CD14-positive monocyte (primary cell): ENCODE data around the gene NDST3. TPM values are rescaled to one million over a fixed set of nuclear protein-coding genes. Genes with fewer than 3 reads are reported as not detected.

Experiments
- DNase-seq, 3 donors: peaks; one replicate each; pipeline ENCODE4 v3.0.0-alpha.2; 2011 to 2022
- H2AFZ ChIP-seq: 2 replicates; pipeline ENCODE4 v1.6.0; 2012; ENCODE audit warnings: mild to moderate bottlenecking, low read depth, low read length, inconsistent platforms; ENCODE audit not compliant: insufficient read depth, poor library complexity, severe bottlenecking
- H3K27ac ChIP-seq, 2 donors: 1 replicate in 1 of 2; 2 replicates in 1 of 2; pipeline ENCODE4 v1.5.1; 2012 to 2013; ENCODE audit warnings: low read length in 2 of 2, control low read depth in 1 of 2, inconsistent platforms in 1 of 2, low read depth in 1 of 2, mild to moderate bottlenecking in 1 of 2
- H3K27me3 ChIP-seq, 2 donors: one replicate each; pipeline versions ENCODE4 v1.6.0 to v1.6.1; 2011 to 2013; ENCODE audit warnings: low read length in 2 of 2; ENCODE audit not compliant: control insufficient read depth in 2 of 2, insufficient read depth in 2 of 2
- H3K36me3 ChIP-seq, 2 donors: replicated peaks in 1 of 2; 1 replicate in 1 of 2; 2 replicates in 1 of 2; pipeline versions ENCODE4 v1.5.1 to v1.6.1; 2012 to 2013; ENCODE audit warnings: low read length in 2 of 2, control low read depth in 1 of 2, inconsistent platforms in 1 of 2, mild to moderate bottlenecking in 1 of 2; ENCODE audit not compliant: insufficient read depth in 2 of 2, control insufficient read depth in 1 of 2
- H3K4me1 ChIP-seq, 2 donors: 1 replicate in 1 of 2; 2 replicates in 1 of 2; pipeline versions ENCODE4 v1.5.1 to v1.6.1; 2012 to 2013; ENCODE audit warnings: low read length in 2 of 2, control low read depth in 1 of 2, inconsistent platforms in 1 of 2, mild to moderate bottlenecking in 1 of 2, moderate library complexity in 1 of 2; ENCODE audit not compliant: insufficient read depth in 2 of 2, control insufficient read depth in 1 of 2
- H3K4me2 ChIP-seq: replicated peaks from 2 replicates; pipeline ENCODE3; 2012; ENCODE audit warnings: low read length, moderate library complexity, mild to moderate bottlenecking; ENCODE audit not compliant: poor library complexity, severe bottlenecking; ENCODE audit errors: extremely low read depth
- H3K4me3 ChIP-seq, 3 experiments: fragments of 200-600 bp in 1 of 3; sonication (generic) in 1 of 3; replicated peaks in 1 of 3; 1 replicate in 2 of 3; 2 replicates in 1 of 3; pipeline ENCODE4 v1.5.1; 2011 to 2013; ENCODE audit warnings: low read length in 3 of 3, mild to moderate bottlenecking in 3 of 3, control low read depth in 2 of 3, low read depth in 2 of 3, inconsistent platforms in 1 of 3, moderate library complexity in 1 of 3
- H3K79me2 ChIP-seq: 2 replicates; pipeline ENCODE4 v1.6.0; 2012; ENCODE audit warnings: mild to moderate bottlenecking, control low read depth, inconsistent platforms, low read length, moderate library complexity; ENCODE audit not compliant: insufficient read depth
- H3K9ac ChIP-seq: 2 replicates; pipeline ENCODE4 v1.6.0; 2017; ENCODE audit warnings: low read length, mild to moderate bottlenecking; ENCODE audit not compliant: insufficient read depth, poor library complexity, severe bottlenecking
- H3K9me3 ChIP-seq, 2 donors: replicated peaks in 1 of 2; 1 replicate in 1 of 2; 2 replicates in 1 of 2; pipeline versions ENCODE4 v1.5.1 to v1.6.1; 2012 to 2013; ENCODE audit warnings: low read length in 2 of 2, control low read depth in 1 of 2; ENCODE audit not compliant: control insufficient read depth in 1 of 2, insufficient read depth in 1 of 2
- H4K20me1 ChIP-seq: 2 replicates; pipeline ENCODE4 v1.6.0; 2012; ENCODE audit warnings: mild to moderate bottlenecking, low read length, control low read depth, moderate library complexity; ENCODE audit not compliant: insufficient read depth
- H3K27ac Mint-ChIP-seq, 7 donors: one replicate each; pipeline ENCODE4 v1.8.0; 2020; ENCODE audit warnings: mild to moderate bottlenecking in 7 of 7, mixed read lengths in 7 of 7, moderate library complexity in 6 of 7, inconsistent platforms in 2 of 7
- H3K27me3 Mint-ChIP-seq, 3 donors: one replicate each; pipeline ENCODE4 v1.8.0; 2021 to 2022; ENCODE audit warnings: low read depth in 3 of 3, mild to moderate bottlenecking in 3 of 3, mixed read lengths in 3 of 3, moderate library complexity in 3 of 3, inconsistent platforms in 1 of 3
- H3K36me3 Mint-ChIP-seq, 2 donors: one replicate each; pipeline ENCODE4 v1.8.0; 2020; ENCODE audit warnings: mixed read lengths in 2 of 2, inconsistent platforms in 1 of 2, mild to moderate bottlenecking in 1 of 2
- H3K4me1 Mint-ChIP-seq: one replicate; pipeline ENCODE4 v1.8.0; 2020; ENCODE audit warnings: mild to moderate bottlenecking, mixed read lengths
- H3K4me3 Mint-ChIP-seq, 2 donors: one replicate each; pipeline ENCODE4 v1.8.0; 2020; ENCODE audit warnings: mild to moderate bottlenecking in 2 of 2, mixed read lengths in 2 of 2, moderate library complexity in 1 of 2
- H3K9me3 Mint-ChIP-seq, 7 donors: one replicate each; pipeline ENCODE4 v1.8.0; 2020 to 2022; ENCODE audit warnings: mixed read lengths in 7 of 7, mild to moderate bottlenecking in 6 of 7, moderate library complexity in 6 of 7, inconsistent platforms in 2 of 7
- WGBS: methylation state at CpG from one replicate; pipeline ENCODE4 v1.1.5; 2013; ENCODE audit warnings: missing lambda C conversion rate; ENCODE audit not compliant: insufficient coverage; 5-methylcytosine and 5-hydroxymethylcytosine counted together
- intact Hi-C, 2 donors: fragments of 100-400 bp; cut with micrococcal nuclease; formaldehyde crosslinking; loops; one replicate each; pipeline versions ENCODE4 v1.15.0 to v1.15.1; 2023
- polyA plus RNA-seq, 3 donors: library from polyadenylated mRNA; depleted of rRNA in 1 of 3; unstranded in 2 of 3; stranded (reverse) in 1 of 3; fragments of 300-500 nt in 2 of 3; fragments of >200 nt in 1 of 3; fragmentation: Illumina TruSeq in 2 of 3; gene quantifications; 1 replicate in 2 of 3; 2 replicates in 1 of 3; pipeline ENCODE4 v1.2.3, GENCODE V29; 2012 to 2021
- small RNA-seq: library from RNA; depleted of rRNA; stranded (forward); fragments of <200 nt; gene quantifications from one replicate; pipeline ENCODE3, GENCODE V24; 2012; ENCODE audit warnings: low read depth; ENCODE audit not compliant: insufficient read length
- TF ChIP-seq, protein P1 (sequence below): fragments of 200-600 bp; IDR thresholded peaks from one replicate; pipeline ENCODE4 v1.8.0; 2022; ENCODE audit warnings: antibody characterized with exemption, mild to moderate bottlenecking

The NDST3 gene
- polyA plus RNA-seq, 3 donors = not detected

DNA sequence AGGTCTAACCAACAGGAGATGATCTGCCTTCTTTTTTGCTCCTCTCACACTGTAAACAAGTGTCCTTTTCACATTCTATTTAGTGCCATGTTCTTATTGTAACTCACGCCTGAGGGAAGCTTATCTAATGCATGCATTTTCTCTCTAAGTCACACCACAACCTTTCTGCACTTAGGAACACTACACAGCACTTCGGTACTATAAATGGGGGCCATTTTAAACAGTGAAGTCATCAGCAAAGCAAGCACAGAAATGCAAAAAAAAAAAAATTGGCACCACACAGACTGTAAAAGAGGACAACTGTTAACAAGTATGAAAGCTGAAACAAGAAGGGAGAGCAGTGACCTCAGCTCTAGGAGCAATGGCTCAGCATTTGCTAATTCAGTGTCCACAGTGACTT, 273.4 kb downstream of the NDST3 start:
- Histone ChIP-seq H3K4me2 (no peak overlapping the region), H3K4me3 (no peak overlapping the region), H3K27me3 (no peaks in the 10 kb centered on the region), H4K20me1 (no peaks in the 10 kb centered on the region), H3K79me2 (no peaks in the 10 kb centered on the region), H3K36me3 (no peaks in the 10 kb centered on the region), H3K27ac (no peak overlapping the region), H2AFZ (no peak overlapping the region), H3K9ac (no peak overlapping the region), H3K9me3 (no peaks in the 10 kb centered on the region), H3K4me1 (no peaks in the 10 kb centered on the region)
- WGBS = 83% methylated on average over 1 of the region's 2 CpGs
- intact Hi-C loops = no loop called here
- no peak for DNase-seq
- TF ChIP-seq, protein P1, sequence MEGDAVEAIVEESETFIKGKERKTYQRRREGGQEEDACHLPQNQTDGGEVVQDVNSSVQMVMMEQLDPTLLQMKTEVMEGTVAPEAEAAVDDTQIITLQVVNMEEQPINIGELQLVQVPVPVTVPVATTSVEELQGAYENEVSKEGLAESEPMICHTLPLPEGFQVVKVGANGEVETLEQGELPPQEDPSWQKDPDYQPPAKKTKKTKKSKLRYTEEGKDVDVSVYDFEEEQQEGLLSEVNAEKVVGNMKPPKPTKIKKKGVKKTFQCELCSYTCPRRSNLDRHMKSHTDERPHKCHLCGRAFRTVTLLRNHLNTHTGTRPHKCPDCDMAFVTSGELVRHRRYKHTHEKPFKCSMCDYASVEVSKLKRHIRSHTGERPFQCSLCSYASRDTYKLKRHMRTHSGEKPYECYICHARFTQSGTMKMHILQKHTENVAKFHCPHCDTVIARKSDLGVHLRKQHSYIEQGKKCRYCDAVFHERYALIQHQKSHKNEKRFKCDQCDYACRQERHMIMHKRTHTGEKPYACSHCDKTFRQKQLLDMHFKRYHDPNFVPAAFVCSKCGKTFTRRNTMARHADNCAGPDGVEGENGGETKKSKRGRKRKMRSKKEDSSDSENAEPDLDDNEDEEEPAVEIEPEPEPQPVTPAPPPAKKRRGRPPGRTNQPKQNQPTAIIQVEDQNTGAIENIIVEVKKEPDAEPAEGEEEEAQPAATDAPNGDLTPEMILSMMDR = no peak
- H3K4me1 Mint-ChIP-seq = no peaks in the 10 kb centered on the region
- no peak overlapping the region for H3K4me3 Mint-ChIP-seq
- no peaks in the 10 kb centered on the region for H3K36me3 Mint-ChIP-seq
- H3K27me3 Mint-ChIP-seq = peaks cover 0 to 7% (median 0%) of the 10 kb centered on the region in 3 donors
- no peak overlapping the region for H3K27ac Mint-ChIP-seq
- peaks cover 0 to 5% (median 0%) of the 10 kb centered on the region in 7 donors for H3K9me3 Mint-ChIP-seq

Small RNA genes lying within 50 kb of the gene (small RNA-seq; reads per million reads assigned to genes)
- gene SNORA24 = not detected
